Right atrium auricular region (tissue), 2 donors: Measurements from ENCODE around the gene HSPA4. TPM values are rescaled to one million over a fixed set of nuclear protein-coding genes. Genes with fewer than 3 reads are reported as not detected.
"Not testable (repeated sequence)": the region's sequence is repeated elsewhere in the genome, so short reads cannot be mapped to it uniquely, and the experiment has no call there.

Experiments used
- DNase-seq: peaks from one replicate; pipeline ENCODE4 v3.0.0-alpha.2; 2019; ENCODE audit warnings: low spot score
- H3K27ac ChIP-seq, 2 donors: fragments of 200-600 bp; sonication (generic); 1 replicate in 1 of 2; 2 replicates in 1 of 2; pipeline ENCODE4 v1.5.1; 2016 to 2019
- H3K27me3 ChIP-seq, 2 donors: fragments of 200-600 bp; sonication (generic); one replicate each; pipeline versions ENCODE4 v1.5.1 to v1.6.0; 2017 to 2019
- H3K36me3 ChIP-seq: fragments of 200-600 bp; sonication (generic); one replicate; pipeline ENCODE4 v1.5.1; 2016
- H3K4me1 ChIP-seq, 2 donors: fragments of 200-600 bp; sonication (generic); one replicate each; pipeline versions ENCODE4 v1.5.1 to v1.6.0; 2017 to 2019
- H3K4me3 ChIP-seq, 2 donors: fragments of 200-600 bp; sonication (generic); 1 replicate in 1 of 2; 2 replicates in 1 of 2; pipeline ENCODE4 v1.5.1; 2017 to 2019; ENCODE audit warnings: mild to moderate bottlenecking in 1 of 2, moderate library complexity in 1 of 2
- H3K9me3 ChIP-seq, 2 donors: fragments of 200-600 bp; sonication (generic); one replicate each; pipeline ENCODE4 v1.5.1; 2019
- CTCF ChIP-seq, 2 donors: fragments of 200-600 bp; sonication (generic); IDR thresholded peaks; one replicate each; pipeline ENCODE4 v1.5.1; 2019; ENCODE audit warnings: antibody characterized with exemption in 2 of 2
- total RNA-seq, 2 donors: library from RNA; depleted of rRNA; stranded (reverse); fragments of >200 nt; gene quantifications; one replicate each; pipeline ENCODE4 v1.1.0, GENCODE V29; 2016

Gene HSPA4
- total RNA-seq, 2 donors from 2014 or later: 50.4 to 56.3 TPM

DNA sequence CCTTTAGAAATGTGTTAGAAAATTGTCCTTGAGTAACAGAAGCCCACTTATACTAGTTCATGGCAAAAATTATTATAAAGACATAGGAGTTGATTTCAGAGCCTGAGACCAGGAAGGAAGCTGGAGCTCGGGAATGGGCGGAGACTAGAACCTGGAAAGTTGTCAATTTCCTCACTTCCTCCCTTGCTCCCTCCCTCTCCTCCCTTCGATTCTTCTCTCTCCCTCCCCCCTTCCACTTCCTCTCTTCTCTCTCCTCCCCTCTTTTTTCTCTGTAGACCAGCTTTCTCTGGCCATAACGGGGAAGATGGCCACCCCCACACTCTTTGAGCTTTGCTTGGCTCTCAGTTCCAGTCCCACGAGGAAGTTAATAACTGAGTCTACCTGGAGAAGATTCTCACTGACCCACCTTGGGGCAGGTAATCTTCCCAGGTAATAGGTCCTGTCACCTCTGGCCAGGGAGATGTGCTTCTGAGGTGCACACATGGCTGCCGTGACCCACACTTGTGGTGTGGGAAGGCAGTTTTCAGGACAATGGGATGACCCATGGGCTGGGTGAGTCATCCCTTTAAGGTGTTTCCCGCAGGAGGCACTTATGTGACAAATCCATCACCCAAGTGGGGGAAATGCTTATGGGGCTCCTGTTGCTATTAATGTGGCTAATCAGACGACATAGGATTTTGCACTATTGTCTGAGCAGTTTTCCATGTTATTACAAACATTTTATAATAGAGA is 78.7 kb downstream of the HSPA4 start:
- Histone ChIP-seq H3K36me3 (no peaks in the 10 kb centered on the region), H3K9me3 (no peaks in the 10 kb centered on the region), H3K27me3 (no peaks in the 10 kb centered on the region), H3K4me1 (no peaks in the 10 kb centered on the region), H3K27ac (no peak overlapping the region), H3K4me3 (no peak overlapping the region)
- TF ChIP-seq CTCF (IDR thresholded peaks at IDR 0.05): no peak
- no peak for DNase-seq

GRCh38 chr5:133132717-133133116 is 80.9 kb downstream of the HSPA4 start:
- no peak overlapping the region for H3K27ac ChIP-seq
- H3K27me3 ChIP-seq: no peaks in the 10 kb centered on the region
- no peak overlapping the region for H3K4me3 ChIP-seq
- no peaks in the 10 kb centered on the region for H3K4me1 ChIP-seq
- TF ChIP-seq CTCF (IDR thresholded peaks at IDR 0.05): no peak
- DNase-seq: no peak
- H3K9me3 ChIP-seq: no peaks in the 10 kb centered on the region
- no peaks in the 10 kb centered on the region for H3K36me3 ChIP-seq

DNA sequence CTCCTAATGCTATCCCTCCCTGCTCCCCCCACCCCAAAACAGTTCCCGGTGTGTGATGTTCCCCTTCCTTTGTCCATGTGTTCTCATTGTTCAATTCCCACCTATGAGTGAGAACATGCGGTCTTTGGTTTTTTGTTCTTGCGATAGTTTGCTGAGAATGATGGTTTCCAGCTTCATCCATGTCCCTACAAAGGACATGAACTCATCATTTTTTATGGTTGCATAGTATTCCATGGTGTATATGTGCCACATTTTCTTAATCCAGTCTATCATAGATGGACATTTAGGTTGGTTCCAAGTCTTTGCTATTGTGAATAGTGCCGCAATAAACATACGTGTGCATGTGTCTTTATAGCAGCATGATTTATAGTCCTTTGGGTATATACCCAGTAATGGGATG is 81.4 kb downstream of the HSPA4 start:
- not testable (repeated sequence) for DNase-seq, H3K4me1 ChIP-seq, H3K4me3 ChIP-seq, H3K27ac ChIP-seq, H3K9me3 ChIP-seq, H3K36me3 ChIP-seq, H3K27me3 ChIP-seq

DNA sequence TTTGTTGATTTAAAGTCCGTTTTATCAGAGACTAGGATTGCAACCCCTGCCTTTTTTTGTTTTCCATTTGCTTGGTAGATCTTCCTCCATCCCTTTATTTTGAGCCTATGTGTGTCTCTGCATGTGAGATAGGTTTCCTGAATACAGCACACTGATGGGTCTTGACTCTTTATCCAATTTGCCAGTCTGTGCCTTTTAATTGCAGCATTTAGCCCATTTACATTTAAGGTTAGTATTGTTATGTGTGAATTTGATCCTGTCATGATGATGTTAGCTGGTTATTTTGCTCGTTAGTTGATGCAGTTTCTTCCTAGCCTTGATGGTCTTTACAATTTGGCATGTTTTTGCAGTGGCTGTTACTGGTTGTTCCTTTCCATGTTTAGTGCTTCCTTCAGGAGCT is 85.1 kb downstream of the HSPA4 start:
- DNase-seq, H3K27ac ChIP-seq, H3K9me3 ChIP-seq, H3K36me3 ChIP-seq, H3K4me1 ChIP-seq, H3K27me3 ChIP-seq, H3K4me3 ChIP-seq: not testable (repeated sequence)

DNA sequence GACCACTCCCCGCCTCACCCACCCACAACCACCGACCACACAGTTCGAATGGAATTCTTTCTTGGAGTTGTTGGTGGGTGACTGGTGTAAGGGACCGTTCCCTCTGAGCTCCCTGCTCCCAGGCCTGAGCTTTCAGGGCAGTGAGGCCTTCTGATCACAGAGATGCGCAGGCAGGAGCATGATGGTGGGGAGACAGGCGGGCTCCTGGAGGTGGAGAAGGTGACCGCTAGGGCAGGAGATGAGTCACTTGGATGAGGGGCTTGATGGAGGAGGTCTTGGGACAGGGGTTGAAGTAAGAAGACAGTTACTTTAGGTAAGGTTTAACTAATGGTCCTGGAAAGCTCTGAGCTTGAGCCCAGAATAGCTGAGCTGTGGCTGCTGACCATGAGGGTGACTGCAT is 88.5 kb downstream of the HSPA4 start:
- Histone ChIP-seq H3K27me3 (no peaks in the 10 kb centered on the region), H3K9me3 (no peaks in the 10 kb centered on the region), H3K4me1 (no peaks in the 10 kb centered on the region), H3K27ac (no peak overlapping the region), H3K36me3 (no peaks in the 10 kb centered on the region), H3K4me3 (no peak overlapping the region)
- DNase-seq: no peak
- TF ChIP-seq CTCF (IDR thresholded peaks at IDR 0.05): no peak

GRCh38 chr5:133141746-133142145 is 89.9 kb downstream of the HSPA4 start:
- Histone ChIP-seq H3K36me3 (no peaks in the 10 kb centered on the region), H3K27ac (no peak overlapping the region), H3K4me3 (no peak overlapping the region), H3K4me1 (no peaks in the 10 kb centered on the region), H3K27me3 (no peaks in the 10 kb centered on the region), H3K9me3 (no peaks in the 10 kb centered on the region)
- no peak for TF ChIP-seq CTCF (IDR thresholded peaks at IDR 0.05)
- no peak for DNase-seq

DNA sequence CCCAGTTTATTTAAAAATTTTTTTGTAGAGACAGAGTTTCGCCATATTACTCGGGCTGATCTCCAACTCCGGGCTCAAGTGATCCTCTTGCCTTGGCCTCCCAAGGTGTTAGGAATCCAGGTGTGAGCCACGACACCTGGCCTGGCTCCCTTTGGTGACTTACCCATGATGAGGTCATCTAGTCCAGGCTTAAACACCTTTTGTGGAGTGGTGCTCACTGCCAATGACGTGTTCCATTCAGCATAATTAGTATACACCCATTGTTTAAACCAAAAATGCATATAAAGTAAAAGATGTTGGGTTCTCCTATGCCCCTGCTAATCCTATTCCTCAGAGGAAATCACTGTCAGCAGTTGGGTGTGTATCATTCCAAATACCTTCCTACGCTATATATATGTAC is 91.0 kb downstream of the HSPA4 start:
- Histone ChIP-seq H3K27me3 (no peaks in the 10 kb centered on the region), H3K36me3 (no peaks in the 10 kb centered on the region), H3K9me3 (no peaks in the 10 kb centered on the region), H3K4me1 (no peaks in the 10 kb centered on the region), H3K4me3 (no peak overlapping the region), H3K27ac (no peak overlapping the region)
- no peak for TF ChIP-seq CTCF (IDR thresholded peaks at IDR 0.05)
- no peak for DNase-seq
